Ishikawa (cell line): ENCODE results near the gene REEP3.

Experiments
- CEBPB ChIP-seq: IDR thresholded peaks from 2 replicates; pipeline ENCODE4 v1.6.1; 2012
- CREB1 ChIP-seq: IDR thresholded peaks from 2 replicates; pipeline ENCODE4 v1.6.1; 2012; ENCODE audit warnings: low read depth
- EGR1 ChIP-seq: IDR thresholded peaks from 2 replicates; pipeline ENCODE4 v1.6.1; 2012
- EP300 ChIP-seq: IDR thresholded peaks from 2 replicates; pipeline ENCODE4 v1.6.1; 2012; ENCODE audit warnings: borderline replicate concordance
- FOXM1 ChIP-seq: IDR thresholded peaks from 2 replicates; pipeline ENCODE4 v1.6.1; 2012; ENCODE audit warnings: low read depth, borderline replicate concordance
- NFIC ChIP-seq: IDR thresholded peaks from 2 replicates; pipeline ENCODE4 v1.6.1; 2012
- RAD21 ChIP-seq: IDR thresholded peaks from 2 replicates; pipeline ENCODE4 v1.6.1; 2012; ENCODE audit warnings: low read depth
- TAF1 ChIP-seq: IDR thresholded peaks from 2 replicates; pipeline ENCODE4 v1.6.1; 2012; ENCODE audit warnings: low read depth, mild to moderate bottlenecking
- TCF12 ChIP-seq: IDR thresholded peaks from 2 replicates; pipeline ENCODE4 v1.6.1; 2012; ENCODE audit warnings: low read depth
- TEAD4 ChIP-seq: IDR thresholded peaks from 2 replicates; pipeline ENCODE4 v1.6.1; 2012
- YY1 ChIP-seq: IDR thresholded peaks from 2 replicates; pipeline ENCODE4 v1.6.1; 2012; ENCODE audit warnings: low read depth
- ZBTB7A ChIP-seq: IDR thresholded peaks from 2 replicates; pipeline ENCODE4 v1.6.1; 2012; ENCODE audit warnings: low read depth
- TF ChIP-seq, protein P1 (sequence below): IDR thresholded peaks from 2 replicates; pipeline ENCODE4 v1.6.1; 2012; ENCODE audit warnings: low read depth, mild to moderate bottlenecking
- TF ChIP-seq, protein P2 (sequence below): IDR thresholded peaks from 2 replicates; pipeline ENCODE4 v1.6.1; 2012
- TF ChIP-seq, protein P3 (sequence below): IDR thresholded peaks from 2 replicates; pipeline ENCODE4 v1.6.1; 2012

REEP3 gene

DNA sequence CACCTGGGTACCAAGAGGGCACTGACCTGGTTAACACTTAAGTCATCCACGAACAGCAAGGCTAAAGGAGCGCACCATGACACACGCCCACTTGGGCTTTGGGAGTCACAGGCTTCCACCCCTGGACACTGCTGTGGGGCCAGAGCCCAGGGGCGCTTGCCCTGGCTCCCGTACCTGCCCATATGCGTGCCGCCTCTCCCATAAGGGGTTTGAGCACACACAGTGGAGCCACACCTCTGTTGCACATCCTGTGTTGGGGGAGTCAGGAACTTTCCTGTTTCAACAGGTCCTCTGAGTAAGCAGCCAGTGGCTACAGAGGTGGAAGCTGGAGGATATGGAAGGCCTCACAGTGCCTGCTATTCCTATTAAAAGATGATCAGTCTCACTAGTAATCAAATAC is 152.0 kb downstream of the REEP3 start:
- TF ChIP-seq TEAD4 (no peak), NFIC (no peak), CREB1 (no peak), EP300 (no peak), EGR1 (no peak), RAD21 (no peak), CEBPB (no peak), FOXM1 (no peak), TCF12 (no peak), ZBTB7A (no peak), YY1 (no peak), TAF1 (no peak)
- TF ChIP-seq, protein P1, sequence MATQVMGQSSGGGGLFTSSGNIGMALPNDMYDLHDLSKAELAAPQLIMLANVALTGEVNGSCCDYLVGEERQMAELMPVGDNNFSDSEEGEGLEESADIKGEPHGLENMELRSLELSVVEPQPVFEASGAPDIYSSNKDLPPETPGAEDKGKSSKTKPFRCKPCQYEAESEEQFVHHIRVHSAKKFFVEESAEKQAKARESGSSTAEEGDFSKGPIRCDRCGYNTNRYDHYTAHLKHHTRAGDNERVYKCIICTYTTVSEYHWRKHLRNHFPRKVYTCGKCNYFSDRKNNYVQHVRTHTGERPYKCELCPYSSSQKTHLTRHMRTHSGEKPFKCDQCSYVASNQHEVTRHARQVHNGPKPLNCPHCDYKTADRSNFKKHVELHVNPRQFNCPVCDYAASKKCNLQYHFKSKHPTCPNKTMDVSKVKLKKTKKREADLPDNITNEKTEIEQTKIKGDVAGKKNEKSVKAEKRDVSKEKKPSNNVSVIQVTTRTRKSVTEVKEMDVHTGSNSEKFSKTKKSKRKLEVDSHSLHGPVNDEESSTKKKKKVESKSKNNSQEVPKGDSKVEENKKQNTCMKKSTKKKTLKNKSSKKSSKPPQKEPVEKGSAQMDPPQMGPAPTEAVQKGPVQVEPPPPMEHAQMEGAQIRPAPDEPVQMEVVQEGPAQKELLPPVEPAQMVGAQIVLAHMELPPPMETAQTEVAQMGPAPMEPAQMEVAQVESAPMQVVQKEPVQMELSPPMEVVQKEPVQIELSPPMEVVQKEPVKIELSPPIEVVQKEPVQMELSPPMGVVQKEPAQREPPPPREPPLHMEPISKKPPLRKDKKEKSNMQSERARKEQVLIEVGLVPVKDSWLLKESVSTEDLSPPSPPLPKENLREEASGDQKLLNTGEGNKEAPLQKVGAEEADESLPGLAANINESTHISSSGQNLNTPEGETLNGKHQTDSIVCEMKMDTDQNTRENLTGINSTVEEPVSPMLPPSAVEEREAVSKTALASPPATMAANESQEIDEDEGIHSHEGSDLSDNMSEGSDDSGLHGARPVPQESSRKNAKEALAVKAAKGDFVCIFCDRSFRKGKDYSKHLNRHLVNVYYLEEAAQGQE: no peak
- TF ChIP-seq, protein P2, sequence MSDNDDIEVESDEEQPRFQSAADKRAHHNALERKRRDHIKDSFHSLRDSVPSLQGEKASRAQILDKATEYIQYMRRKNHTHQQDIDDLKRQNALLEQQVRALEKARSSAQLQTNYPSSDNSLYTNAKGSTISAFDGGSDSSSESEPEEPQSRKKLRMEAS: no peak
- TF ChIP-seq, protein P3, sequence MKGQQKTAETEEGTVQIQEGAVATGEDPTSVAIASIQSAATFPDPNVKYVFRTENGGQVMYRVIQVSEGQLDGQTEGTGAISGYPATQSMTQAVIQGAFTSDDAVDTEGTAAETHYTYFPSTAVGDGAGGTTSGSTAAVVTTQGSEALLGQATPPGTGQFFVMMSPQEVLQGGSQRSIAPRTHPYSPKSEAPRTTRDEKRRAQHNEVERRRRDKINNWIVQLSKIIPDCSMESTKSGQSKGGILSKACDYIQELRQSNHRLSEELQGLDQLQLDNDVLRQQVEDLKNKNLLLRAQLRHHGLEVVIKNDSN: no peak

DNA sequence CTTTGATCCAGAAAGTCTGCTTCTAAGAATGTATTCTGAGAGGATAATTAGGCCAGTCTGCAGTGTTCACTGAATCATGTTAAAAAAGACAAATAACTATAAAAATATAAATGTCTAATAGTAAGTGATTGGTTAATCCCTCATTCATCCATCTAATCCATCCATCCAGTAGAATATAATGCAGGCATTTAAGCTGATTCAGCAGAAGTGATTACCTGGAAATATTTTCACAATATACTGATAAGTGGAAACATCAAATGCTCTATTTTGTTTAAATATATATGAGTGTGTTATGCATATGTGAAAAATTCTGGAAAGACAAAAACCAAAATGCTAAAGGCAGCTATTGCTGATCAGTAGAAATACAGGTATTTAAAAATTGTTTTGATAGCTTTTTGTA is 152.6 kb downstream of the REEP3 start:
- TF ChIP-seq RAD21 (no peak), YY1 (no peak)
